ENCODE data around the gene FADS3. TPM values are rescaled to one million over a fixed set of nuclear protein-coding genes. Genes with fewer than 3 reads are reported as not detected.
A peak's percentile ranks its signal among the peaks of the same experiment; 100 is the strongest.

The FADS3 gene
- total RNA-seq, 1 donor from 2014 or later = 15.0 TPM

DNA sequence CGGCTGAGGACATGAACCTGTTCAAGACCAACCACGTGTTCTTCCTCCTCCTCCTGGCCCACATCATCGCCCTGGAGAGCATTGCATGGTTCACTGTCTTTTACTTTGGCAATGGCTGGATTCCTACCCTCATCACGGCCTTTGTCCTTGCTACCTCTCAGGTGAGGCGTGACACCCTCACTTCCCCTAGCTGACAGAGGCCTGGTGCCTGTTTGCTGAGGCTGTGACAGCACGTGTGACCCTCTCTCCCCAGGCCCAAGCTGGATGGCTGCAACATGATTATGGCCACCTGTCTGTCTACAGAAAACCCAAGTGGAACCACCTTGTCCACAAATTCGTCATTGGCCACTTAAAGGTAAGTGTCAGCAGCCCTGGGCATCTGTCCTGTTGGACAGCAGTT, 51.0 kb downstream of the FADS3 start:
- DNase-seq (ENCODE audit: low spot score) (no peak), ATAC-seq (no peak)

DNA sequence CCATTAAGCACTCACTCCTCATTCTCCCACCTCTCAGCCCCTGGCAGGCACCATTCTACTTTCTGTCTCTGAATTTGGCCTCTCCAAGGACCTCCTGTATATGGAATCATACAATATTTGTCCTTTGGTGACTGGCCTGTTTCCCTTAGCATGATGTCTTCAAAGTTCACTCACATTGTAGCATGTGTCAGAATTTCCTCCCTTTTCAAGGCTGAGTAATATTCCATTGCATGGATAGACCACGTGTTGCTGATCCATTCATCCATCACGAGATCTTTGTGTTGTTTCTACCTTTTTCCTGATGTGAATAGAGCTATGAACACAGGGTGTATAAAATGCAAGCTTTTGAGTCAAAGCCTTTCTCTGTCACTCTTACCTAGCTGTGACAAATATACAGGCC, 51.6 kb downstream of the FADS3 start:
- DNase-seq (ENCODE audit: low spot score) (no peak), ATAC-seq (no peak)

DNA sequence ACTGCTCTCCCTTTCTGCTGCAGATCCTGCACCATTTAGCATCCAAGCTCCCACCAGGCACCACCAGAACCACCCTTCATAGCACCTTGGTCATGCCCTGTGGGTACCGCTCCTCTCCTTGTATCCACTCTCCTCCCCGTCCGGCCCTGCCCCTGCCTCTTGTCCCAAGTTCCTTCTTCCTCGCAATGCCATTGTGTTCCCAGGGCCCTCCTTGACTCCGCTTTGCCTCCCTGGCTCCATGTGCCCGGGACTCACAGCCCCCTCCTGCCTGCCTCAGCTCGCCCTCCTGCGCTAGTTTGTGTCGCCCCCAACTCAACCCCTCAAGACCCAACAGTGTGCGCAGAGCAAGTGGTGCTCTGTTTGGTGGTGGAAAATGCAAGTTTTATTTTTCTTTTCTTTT, 52.4 kb downstream of the FADS3 start:
- DNase-seq (ENCODE audit: low spot score) (no peak), ATAC-seq (no peak)

- ATAC-seq = no peak
- DNase-seq (ENCODE audit: low spot score) = no peak
These were observed 52.8 kb downstream of the FADS3 start for GRCh38 chr11:61838501-61838900.

- ATAC-seq (no peak), DNase-seq (ENCODE audit: low spot score) (no peak)
These were observed 53.8 kb downstream of the FADS3 start for GRCh38 chr11:61837411-61838005.

- no peak for DNase-seq (ENCODE audit: low spot score)
These were observed 55.2 kb downstream of the FADS3 start for GRCh38 chr11:61836193-61836592.

DNA sequence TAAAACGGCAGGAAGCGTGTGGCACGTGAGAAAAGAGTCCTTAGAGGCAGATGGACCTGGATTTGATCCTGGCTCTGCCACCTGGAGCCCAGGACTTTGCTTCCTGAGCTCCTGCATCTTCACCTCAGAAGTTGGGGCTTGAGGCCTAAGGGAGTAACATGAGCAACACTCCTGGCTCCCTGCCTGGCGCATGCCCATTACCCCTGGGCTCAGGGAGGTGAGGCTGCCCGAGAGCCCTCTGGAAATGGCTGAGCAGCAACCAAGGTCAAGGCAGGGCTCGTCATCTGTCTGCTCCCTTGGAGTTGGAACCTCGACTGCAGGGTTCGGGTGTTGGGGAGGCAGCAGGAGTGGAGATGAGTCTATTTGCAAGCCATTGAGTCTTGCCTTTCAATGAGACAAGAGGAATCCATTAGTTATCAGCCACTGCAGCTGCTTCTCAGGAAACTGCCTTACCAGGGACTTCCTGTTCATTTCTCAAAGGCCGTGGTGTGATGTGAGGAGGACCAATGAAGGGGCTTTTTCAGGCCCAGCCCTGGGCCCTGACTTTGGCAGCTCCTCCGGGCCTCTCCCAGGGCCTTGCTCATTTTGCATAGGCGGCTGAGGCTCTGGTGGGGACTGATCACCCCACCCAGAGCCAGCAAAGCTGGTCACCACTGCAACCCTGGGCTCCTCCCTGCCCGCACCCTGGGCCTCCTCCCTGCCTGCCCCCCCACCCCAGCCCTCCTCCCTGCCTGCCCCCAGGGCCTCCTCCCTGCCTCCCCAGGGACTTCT, 56.9 kb downstream of the FADS3 start:
- DNase-seq (ENCODE audit: low spot score) (no peak), ATAC-seq (peak; percentile 31)

More at GRCh38 chr11:61836193-61836592, 55.2 kb downstream of the FADS3 start:
- no peak for ATAC-seq

DNA sequence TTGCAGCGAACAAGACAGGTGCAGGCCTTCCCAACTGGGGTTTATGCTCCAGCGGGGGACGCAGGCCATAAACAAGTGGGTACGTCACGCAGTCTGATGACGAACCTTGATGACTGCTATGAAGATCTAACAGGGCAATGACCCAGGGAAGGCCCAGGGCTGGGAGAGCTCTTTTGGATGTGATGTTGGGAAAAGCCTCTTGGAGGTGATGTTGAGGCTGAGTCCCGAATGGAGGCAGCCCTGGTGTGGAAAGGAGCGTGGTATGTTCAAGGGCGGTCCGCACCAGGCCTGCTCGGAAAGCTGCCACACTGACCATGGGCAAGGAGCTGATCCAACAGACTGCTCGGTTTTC, 57.4 kb downstream of the FADS3 start:
- DNase-seq (ENCODE audit: low spot score) = no peak
- no peak for ATAC-seq

GRCh38 chr11:61833471-61833870, 57.9 kb downstream of the FADS3 start:
- ATAC-seq (no peak), DNase-seq (ENCODE audit: low spot score) (no peak)

GRCh38 chr11:61832754-61833153, 58.6 kb downstream of the FADS3 start:
- ATAC-seq (peak; percentile 60), DNase-seq (ENCODE audit: low spot score) (peak; percentile 69)

DNA sequence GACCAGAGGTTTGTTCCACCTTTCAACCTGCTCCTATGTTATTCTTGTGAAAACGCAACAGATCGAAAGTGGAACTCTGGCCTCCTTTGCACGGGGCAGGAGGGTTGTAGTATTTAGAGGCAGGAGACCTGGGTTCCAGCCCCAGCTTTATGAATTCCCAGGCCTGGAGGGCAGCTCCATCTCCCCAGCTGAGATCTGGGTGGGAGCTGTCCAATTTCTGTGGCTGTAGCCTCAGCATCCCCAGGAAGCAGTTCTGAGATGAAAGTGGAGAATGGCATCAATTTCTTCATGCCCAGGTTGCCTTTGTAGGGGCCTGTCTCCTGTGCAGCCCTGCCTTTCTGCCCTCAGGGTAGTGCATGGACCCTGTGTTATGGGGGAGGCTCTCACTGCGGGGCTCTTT, 59.1 kb downstream of the FADS3 start:
- DNase-seq (ENCODE audit: low spot score) (no peak), ATAC-seq (no peak)

DNA sequence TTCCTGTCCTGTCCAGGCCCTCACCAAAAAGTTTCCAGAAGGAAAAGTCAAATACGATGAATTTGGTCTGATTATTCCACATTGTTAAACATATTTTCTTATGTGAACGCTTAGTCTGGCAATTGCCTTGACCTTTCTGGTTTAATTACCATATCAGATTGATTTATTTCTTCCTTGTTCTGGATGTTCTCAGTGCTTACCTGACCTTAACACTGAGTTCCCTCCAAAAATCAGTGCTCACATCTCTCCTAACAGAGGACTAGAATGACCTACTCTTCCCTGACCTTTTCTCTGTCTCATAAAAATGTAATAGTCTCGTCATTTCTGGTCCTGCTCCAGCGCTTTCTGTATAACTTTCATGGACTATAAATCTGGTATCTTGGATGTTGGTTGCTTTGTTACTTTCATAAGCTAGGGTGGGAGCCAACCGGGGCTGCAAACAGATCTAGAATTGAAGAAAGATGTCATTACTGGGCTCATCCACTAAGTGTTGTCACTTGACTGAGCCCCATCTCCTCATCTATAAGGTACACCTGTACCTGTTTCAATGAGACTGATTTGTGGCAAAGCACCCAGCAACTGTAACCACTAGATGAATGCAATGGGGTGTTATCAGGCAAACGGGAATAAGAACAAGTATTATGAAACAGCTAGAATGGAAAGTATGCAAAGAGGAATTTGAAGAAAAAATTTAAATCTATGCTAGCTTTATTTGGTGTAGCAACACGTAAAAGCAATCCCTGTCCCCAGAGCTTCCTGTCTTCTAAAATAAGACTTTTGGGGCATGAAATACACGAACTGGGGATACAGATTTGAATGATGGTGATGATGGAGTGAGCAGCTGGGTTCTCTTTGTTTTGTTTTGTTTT, 60.9 kb downstream of the FADS3 start:
- ATAC-seq (no peak), DNase-seq (ENCODE audit: low spot score) (no peak)

DNA sequence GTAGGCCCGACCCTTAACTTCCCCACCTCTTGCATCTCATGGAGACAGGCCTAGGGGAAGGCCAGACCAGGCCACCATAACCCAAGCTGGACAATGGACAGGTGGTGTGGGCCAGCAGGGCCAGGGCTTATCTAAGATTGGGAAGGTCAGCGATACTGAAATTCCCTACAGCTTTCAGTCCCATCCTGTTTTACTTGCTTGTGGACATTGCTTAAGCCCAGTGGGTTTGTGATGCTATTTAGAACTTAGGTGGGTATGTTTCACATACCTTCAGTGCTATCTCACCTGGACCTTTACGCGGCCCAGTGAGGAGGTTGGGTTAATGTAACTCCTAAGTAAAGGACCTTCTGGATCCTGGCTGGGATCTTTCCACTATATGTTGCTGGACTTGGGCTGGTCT, 61.5 kb downstream of the FADS3 start:
- DNase-seq (ENCODE audit: low spot score) = no peak
- ATAC-seq = no peak

- peak; percentile 72 for ATAC-seq
- DNase-seq (ENCODE audit: low spot score) = peak; percentile 68
These were observed 62.5 kb downstream of the FADS3 start for GRCh38 chr11:61828629-61829407.

DNA sequence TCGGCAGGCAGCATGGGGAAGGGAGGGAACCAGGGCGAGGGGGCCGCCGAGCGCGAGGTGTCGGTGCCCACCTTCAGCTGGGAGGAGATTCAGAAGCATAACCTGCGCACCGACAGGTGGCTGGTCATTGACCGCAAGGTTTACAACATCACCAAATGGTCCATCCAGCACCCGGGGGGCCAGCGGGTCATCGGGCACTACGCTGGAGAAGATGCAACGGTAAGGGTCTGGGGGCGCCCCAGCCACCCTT, 63.0 kb downstream of the FADS3 start:
- DNase-seq (ENCODE audit: low spot score) (no peak), ATAC-seq (peak; percentile 31)

DNA sequence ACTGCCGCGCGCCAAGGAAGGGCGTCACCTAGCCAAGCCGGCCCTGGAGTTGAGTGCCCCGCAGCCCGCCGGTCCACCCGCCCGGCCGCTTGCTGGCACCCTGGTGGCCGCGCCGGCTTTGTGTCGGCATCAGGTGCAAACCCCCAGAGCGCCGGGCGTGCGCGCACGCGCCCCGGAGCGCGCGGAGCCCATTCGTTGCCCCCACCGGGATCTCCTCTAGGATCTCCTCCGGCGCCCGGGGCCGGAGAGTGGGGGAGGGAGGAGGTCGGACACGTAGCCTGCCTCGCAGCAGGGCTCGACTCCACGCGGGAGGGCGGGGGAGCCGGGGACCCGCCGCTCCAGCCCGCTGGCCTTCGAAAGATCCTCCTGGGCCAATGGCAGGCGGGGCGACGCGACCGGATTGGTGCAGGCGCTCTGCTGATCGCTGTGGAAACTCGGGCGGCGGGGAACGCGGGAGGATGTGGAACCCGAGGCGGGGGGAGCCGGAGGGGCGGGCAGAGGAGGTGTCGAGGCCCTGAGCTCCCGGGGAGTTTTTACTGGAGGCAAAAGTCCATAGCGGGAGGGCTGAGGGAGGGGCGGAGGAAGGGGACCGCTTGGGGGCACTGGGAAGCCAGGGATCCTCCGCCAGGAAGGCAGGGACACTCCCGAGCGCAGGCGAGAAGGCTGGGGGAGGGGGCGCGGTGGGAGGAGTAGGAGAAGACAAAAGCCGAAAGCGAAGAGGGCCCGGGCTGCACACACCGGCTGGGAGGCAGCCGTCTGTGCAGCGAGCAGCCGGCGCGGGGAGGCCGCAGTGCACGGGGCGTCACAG, 63.6 kb downstream of the FADS3 start, which contains the start of gene FADS2:
FADS2 (plus strand) TSS at position 730 of the 808 bp plus-strand sequence. CDS start 91 bp downstream, outside the sequence.
- DNase-seq (ENCODE audit: low spot score) (peak; percentile 85), ATAC-seq (peak; percentile 73)

- no peak for ATAC-seq
- no peak for DNase-seq (ENCODE audit: low spot score)
These were observed 64.3 kb downstream of the FADS3 start for GRCh38 chr11:61826930-61827570.
